NCI-H128 (cell line): Measurements from ENCODE around the gene UBE2R2.
"Not testable (repeated sequence)": the region's sequence is repeated elsewhere in the genome, so short reads cannot be mapped to it uniquely, and the experiment has no call there.

ENCODE experiments used
- DNase-seq: peaks from one replicate; lab custom pipeline; 2025; ENCODE audit not compliant: unreplicated experiment; lab: John Stamatoyannopoulos, UW

The UBE2R2 gene

DNA sequence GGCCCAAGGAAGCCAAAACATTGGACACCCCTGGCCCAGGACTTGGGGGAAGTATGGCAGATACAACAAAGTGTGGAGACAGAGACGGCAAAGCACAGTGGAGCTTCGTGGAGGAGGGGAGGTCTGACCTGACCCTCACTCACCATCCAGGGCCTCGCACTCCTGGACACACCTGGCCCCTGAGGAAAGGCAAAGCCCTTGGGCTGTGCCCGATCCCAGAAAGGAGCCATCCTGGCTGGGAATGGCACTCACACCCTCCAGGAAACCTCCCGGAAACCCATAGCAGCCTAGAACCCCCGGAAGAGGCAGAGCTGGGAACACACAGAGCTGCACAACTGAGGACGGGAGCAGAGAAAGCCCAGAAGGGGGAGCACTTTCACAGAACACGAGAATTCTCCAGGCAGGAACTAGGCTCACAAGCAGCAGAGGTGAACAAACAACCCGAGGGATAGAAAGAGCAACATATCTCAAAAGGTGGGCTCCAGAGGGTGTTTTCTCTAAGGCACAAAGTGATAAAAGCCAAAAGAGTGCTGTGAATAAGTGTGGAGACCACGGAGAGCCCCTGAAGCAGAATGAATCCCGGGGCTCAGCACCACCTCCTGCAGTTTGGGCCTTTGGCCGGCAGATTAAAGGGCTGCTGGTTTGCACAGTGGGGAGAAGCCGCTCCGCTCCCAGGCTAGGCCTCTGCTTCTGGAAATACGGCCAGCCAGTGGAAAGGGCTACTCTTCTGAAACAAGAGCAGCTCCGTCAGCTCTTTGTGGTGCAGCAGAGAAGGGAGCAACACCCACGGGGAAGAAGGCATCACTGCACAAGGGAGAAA is 108.2 kb downstream of the UBE2R2 start:
- DNase-seq = no peak

DNA sequence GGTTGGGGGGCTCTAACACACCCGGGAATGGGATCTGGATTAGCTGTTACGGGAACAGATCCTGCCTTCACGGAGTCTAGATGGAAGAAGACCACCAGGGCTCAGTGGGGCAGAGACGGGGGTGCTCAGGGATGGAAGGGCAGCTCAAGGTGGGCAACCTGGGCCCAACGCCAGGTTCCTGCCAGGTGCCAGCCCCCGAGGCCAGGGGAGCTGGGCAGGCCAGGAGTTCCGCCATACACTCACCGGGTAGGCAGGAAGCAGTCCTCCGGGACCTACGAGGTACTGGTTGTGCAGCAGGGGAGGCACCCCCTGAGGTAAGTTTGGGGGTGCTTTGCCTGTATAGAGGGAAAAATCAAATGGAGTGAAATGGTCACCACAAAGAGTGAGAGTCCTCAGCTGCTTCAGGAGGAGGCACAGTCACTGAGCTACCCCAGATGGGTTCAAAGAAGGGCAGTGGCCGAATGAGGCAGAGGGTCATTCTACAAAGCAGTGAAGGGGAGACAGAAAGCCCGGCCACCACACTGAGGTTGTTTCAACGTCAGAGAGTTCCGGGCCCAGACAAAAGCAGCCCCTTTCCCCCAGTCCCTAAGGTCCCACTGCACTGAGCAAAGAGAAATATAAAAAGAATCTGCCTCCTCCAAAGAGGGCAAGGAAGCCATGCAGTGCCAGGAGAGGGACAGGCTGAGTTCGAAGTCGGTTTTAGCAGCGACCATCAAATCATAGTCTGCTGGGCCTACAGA is 110.0 kb downstream of the UBE2R2 start:
- no peak for DNase-seq

DNA sequence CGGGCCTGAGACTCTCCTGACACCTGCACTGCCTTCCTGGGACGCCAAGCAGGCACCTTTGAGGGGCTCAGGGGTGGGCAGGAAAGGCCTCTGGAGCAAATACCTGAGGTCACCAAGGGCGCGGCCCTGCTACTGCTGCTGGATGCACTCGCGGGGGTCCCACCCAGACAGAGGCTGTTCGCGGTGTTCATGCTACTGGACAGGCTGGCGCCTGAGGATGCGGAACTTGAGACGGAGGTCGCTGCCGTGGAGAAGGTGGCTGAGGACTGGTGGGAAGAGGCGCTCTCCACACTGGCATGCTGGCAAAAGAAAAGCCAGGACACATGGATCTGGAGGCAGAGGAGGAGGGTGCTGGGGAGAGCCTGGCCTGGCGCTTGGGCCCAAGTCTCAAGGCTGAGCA is 110.7 kb downstream of the UBE2R2 start:
- DNase-seq = no peak

DNA sequence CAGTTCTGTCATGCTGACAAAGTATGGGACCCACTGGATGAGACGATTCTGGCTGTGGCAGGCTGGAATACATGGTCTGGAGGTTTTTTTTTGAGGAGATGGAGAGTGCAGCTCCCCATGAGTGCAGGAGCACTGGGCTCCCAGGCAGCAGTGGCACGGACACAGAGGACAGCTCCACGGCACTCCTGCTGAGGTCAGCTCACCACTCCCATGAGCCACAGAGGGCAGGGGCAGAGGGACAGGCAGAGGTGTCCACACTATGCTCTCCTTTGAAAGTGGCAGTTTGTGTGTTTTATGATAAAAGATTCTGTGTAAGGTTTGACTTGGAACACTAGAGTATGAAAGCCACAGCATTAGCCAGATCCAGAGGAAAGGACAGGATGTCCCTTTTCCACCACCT is 114.4 kb downstream of the UBE2R2 start:
- DNase-seq = no peak

DNA sequence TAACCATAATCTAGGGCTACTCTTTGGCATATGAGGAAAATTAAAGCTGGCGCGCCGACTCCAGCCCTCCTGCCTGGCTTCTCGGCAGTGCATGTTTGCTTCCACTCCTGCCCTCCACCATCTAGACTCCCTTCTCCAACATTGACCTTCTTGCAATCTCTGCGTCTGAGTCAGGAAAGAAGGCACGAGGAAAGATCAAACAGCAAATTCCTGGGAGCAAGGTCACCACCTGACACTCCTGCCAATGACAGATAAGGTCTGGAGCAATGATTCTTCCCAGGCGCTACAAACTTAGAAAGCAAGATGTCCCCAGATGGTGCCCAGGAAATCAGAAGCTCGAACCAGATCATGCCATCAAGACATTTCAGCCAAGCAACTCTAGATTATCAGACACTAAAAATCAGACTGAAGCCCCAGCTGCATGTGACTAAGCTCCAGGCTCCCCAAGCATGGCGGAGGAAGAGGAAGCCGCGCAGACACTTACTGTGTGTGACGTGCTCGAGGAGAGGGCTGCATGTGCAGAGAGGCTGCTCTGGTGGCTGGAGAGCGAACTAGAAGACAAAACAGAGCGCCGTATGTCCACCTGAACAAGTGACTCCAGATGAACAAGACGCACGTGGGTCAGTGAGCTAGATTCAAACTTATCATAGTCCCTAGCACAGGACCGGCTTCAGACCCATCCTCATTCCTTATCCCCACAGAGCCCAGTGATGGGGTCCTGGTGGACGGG is 115.3 kb downstream of the UBE2R2 start:
- no peak for DNase-seq

DNA sequence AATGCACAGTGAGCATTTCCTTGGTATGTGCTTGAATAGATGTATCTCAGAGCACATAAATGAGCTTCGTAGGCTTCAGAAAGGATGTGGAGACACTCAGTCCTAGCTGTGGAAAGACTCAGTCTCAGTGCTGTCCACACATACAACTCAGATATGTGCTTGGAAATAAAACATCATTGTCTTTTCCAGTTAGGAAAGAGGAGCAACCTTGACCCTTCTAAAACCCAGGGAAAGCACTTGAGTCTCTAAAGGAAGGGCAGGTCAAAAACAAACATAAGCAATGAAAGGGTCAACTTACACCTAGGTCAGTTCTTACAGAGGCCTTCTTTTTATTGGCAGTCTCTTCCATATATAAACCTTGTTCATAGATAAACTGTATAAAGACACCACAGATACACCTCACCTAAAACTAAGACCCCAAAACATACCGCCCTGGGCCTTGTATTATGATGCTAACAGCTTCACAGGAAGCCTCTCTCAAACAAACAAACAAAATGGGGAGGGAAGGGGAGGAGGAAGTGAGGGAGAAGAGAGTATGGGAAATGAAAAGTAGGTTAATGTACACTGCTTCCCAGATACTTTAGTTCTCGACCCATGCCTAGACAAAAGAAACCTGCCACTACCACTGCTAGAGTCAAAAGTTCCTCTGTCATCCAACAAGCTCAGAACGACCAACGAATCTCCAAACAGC is 117.4 kb downstream of the UBE2R2 start:
- no peak for DNase-seq

DNA sequence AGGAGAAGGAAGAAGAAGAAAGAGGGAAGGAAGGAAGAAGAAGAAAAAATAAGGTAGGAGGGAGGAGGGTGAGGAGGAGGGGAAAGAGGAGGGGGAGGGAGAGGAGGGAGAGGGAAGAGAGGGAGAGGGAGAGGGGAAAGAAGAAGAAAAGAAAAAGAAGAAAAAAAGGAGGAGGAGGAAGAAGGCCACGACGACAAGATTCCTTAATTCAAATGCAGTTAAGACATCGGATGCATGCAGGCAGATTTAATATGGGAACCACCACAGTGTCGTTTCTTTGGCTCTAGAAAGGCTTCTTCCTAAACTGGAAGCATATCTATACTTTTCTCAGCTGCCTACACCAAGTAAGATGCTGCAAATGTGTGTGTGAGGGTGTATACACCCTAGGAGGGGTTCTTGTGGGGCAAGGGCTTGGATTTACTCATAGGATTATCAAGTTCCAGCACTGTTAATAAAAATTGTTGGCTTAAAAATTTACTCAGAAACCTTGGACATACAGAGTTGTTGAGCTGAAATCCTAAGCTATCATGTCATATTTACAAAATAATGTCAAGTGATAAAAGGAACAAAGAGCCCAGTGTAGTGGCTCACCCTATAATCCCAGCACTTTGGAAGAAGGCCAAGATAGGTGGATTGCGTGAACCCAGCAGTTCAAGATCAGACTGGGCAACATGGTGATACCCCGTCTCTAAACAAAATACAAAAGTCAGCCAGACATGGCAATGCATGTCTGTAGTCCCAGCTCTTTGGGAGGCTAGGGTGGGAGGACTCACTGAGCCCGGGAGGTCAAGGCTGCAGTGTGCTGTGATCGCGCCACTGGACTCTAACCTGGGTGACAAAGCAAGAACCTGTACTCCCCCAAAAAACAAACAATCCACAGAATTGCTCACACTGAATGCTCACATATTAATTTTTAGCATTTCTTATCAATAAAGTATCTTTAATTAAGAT is 123.2 kb downstream of the UBE2R2 start:
- no peak for DNase-seq

DNA sequence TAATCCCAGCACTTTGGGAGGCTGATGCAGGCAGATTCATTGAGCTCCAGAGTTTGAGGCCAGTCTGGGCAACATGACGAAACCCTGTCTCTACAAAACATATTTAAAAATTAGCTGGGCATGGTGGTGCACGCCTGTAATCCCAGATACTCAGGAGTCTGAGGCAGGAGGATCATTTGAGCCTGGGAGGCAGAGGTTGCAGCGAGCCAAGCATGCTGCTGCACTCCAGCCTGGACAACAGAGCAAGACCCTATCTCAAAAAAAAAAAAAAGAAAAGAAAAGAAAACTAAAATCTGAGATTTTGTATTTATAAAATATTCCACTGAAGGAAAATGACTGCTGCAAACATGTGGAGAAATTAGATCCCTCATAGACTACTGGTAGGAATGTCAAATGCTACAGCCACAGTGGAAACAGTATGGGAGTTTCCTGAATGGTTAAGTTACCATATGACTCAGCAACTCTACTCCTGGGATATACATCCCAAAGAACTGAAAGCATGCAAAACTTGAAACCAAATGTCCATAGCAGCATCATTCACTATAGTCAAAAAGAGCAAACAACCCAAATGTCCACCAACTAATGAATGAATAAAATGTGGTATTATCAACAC is 125.6 kb downstream of the UBE2R2 start:
- no peak for DNase-seq

DNA sequence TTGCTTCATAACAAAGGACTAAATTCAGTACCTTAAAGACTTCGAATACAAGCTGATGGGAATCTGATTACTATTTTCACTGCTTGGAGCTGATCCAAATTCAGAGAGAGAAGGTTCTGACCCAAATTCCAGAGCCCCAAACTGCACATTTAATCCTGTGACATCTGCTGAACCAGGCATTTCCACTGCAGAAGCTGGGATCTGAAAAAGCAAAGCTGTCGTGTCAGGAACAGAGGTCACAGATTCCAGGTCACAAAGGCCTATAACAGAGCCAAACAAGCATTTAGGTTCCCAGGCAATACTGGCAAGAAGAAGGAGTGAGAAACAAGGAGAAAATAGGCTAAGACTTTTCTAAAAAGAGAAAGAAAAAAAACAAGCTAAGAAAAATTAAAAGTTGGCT is 126.4 kb downstream of the UBE2R2 start:
- no peak for DNase-seq

DNA sequence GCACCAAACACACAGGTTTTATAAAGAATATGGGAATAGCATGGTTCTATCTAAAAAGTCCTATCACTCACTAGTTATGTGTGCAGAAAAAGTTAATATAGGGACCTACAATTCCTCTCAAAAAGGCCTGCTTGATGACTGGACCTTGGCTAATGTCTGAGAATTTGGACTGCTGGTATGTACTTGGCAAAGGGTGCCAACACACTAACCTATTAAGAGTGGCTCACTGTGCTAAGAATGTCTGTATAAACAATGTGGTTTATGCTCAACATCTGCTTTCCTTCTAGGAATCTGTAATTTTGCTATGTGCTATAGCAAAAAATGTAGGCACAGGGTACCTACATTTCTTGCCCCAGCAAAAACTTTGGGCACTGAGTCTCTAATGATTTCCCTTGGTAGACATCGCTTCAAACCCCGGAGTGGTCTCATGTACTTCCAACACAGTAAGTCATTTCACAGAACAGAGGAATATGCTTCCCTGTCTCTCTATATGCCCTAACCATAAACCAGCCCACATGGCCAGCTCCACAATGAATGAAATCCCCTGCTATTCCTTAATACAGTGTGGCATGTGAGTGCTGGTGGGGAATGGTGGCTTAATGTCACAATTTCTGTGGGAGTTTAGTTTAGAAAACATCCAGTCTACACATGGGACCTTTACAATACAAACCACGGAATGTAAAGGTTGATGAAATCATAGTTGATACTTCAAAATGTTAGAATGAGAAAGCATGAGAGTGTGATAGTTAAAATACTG is 130.0 kb downstream of the UBE2R2 start:
- DNase-seq = no peak

DNA sequence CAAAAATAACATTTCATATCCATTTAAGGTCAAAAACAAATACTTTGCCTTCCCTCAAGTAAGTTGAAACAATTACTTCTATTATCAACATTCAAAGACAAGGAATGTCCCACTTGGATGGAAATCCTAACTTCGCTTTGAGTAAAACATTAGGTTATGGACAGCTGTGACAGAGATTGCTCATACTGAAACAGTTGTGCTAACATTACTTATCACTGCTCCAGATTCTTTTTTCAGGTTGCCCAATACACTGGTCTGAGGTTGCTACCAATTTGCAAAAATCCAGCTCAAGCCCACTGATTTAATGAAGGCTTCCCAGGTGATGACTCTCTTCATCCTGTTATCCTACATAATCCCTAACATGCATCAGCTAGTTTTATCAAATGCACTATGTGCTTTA is 133.4 kb downstream of the UBE2R2 start:
- no peak for DNase-seq

DNA sequence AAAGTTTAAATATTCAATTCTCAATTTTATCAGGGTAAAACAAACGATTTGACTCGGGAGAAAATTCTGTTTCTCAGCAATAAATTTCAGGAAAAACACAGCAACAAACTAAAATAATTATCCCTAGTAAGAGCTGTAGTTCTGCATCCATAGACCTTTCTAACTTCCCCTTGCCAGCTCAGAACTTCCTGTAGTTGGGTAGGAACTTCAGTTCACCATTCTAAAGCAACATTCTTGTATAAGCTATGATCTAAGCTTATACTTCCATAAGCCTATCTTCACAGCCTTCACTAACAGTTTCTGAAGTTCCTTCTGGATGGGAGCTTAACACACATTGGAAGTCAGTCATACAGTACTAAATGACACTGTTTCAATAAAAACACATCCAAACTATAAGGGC is 135.1 kb downstream of the UBE2R2 start:
- DNase-seq = no peak

DNA sequence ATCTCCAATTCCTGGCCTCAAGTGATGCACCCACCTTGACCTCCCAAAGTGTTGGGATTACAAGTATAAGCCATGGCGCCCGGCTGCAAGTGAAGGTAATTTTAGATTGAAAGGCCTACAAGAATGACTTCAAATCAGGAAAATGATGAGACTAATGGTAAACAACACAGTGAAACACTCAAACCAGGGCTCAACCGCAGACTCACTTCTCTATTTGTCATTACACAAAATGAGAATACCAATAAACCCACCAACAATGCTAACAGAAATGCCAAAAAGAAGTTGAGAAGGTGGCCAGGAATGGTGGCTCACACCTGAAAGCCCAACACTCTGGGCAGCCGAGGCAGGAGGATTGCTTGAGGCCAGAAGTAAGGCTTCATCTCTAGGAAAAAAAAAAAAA is 139.6 kb downstream of the UBE2R2 start:
- DNase-seq = no peak

DNA sequence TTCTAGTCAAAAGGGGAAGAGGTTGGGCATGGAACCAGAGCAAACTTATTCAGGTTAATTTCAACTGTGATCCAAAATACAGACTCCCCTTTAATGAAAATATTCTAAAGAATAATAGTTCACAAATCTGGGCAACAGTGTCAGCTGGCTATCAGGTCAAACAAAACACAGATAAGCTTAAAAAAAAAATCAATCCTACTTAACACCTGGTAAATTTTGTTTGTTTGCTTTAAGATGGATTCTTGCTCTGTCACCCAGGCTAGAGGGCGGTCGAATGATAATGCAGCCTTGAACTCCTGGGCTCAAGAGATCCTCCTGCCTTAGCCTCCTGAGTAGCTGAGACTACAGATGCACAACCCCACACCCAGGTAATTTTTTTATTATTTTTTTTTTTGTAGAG is 142.8 kb downstream of the UBE2R2 start:
- no peak for DNase-seq

DNA sequence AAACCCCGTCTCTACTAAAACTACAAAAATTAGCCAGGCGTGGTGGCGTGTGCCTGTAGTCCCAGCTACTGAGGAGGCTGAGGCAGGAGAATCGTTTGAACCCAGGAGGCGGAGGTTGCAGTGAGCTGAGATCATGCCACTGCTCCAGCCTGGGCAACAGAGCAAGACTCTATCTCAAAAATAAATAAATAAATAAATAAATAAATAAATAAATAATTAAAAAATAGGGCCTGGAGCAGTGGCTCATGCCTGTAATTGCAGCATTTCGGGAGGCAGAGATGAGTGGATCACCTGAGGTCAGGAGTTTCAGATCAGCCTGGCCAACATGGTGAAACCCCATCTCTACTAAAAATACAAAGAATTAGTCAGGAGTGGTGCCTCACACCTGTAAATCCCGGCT is 145.5 kb downstream of the UBE2R2 start:
- DNase-seq = not testable (repeated sequence)

DNA sequence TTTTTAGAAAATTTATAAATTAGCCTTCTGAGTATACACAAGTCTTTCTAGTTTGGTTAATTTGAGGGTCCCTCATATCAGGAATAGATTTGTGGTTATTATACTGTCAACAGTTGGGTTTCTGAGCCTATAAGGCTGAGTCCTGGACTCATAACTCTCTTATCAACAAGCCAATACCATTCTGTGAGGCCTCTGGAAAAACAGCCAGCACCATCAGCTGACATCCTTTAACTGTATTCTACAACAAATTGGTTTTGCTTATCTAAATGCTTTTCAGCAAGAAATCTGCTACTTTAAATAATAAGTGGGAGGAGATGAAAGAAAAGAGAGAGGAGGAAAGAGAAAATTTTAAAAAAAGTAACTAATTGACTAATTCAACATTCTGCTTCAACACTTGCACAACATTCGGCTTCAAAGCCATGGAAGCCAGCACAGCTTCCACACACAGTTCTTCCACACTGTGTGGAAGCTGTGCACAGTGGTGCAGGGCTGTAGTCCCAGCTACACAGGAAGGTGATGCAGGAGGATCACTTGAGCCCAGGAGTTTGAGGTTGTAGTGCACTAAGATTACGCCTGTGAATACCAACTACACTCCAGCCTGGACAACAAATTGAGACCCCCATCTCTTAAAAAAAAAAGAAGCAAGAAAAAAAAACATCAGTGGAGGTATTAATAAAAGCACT is 147.3 kb downstream of the UBE2R2 start:
- DNase-seq = no peak
